H1 (cell line): ENCODE results near the gene CGREF1. TPM values are rescaled to one million over a fixed set of nuclear protein-coding genes. Genes with fewer than 3 reads are reported as not detected.

Source experiments
- ATF2 ChIP-seq: IDR thresholded peaks from 2 replicates; pipeline ENCODE4 v1.6.1; 2012; ENCODE audit warnings: low read length, inconsistent platforms
- BRCA1 ChIP-seq: IDR thresholded peaks from 2 replicates; pipeline ENCODE4 v1.6.1; 2012; ENCODE audit warnings: low read depth, low read length, improper control_type of control experiment
- CHD1 ChIP-seq: IDR thresholded peaks from 2 replicates; pipeline ENCODE4 v1.6.1; 2012; ENCODE audit warnings: low read depth, low read length, improper control_type of control experiment
- JUN ChIP-seq: IDR thresholded peaks from 2 replicates; pipeline ENCODE4 v1.6.1; 2011; ENCODE audit warnings: low read depth, mild to moderate bottlenecking, improper control_type of control experiment, low read length
- KDM5A ChIP-seq: fragments of 200-600 bp; IDR thresholded peaks from 2 replicates; pipeline ENCODE4 v1.7.1; 2012; ENCODE audit warnings: mild to moderate bottlenecking, low read length, inconsistent platforms, mixed read lengths
- PHF8 ChIP-seq: fragments of 200-600 bp; sonication (generic); conservative IDR thresholded peaks from 2 replicates; pipeline ENCODE4 v1.7.1; 2012; ENCODE audit warnings: low read depth, mild to moderate bottlenecking, inconsistent platforms, low read length, moderate library complexity
- RNF2 ChIP-seq: fragments of 200-900, 300-1000 bp; sonication (generic); IDR thresholded peaks from 2 replicates; pipeline ENCODE4 v1.7.1; 2016; ENCODE audit warnings: borderline replicate concordance, low read depth, mild to moderate bottlenecking, antibody characterized with exemption, low read length; ENCODE audit not compliant: poor library complexity, severe bottlenecking; ENCODE audit errors: missing control alignments
- SP2 ChIP-seq: IDR thresholded peaks from 2 replicates; pipeline ENCODE4 v1.6.1; 2012; ENCODE audit warnings: mild to moderate bottlenecking, low read length, inconsistent platforms
- TAF7 ChIP-seq: optimal IDR thresholded peaks from 2 replicates; pipeline ENCODE3; 2011; ENCODE audit warnings: low read depth, mild to moderate bottlenecking, inconsistent platforms, low read length, moderate library complexity, borderline replicate concordance
- polyA plus RNA-seq, 7 experiments: library from polyadenylated mRNA; depleted of rRNA in 3 of 7; stranded (reverse) in 5 of 7; unstranded in 2 of 7; fragments of >200 nt in 5 of 7; fragments of 200-250 nt in 2 of 7; gene quantifications; 1 replicate in 5 of 7; 2 replicates in 1 of 7; 4 replicates in 1 of 7; pipeline versions ENCODE4 v1.2.1 to v1.2.3, GENCODE V29; 2011 to 2013; ENCODE audit warnings: missing spikeins in 2 of 7, mixed read lengths in 2 of 7
- total RNA-seq: library from RNA; stranded (reverse); fragmentation: NEBNext Ultra II Directional; extraction: Animal tissue kit (Norgen Biotek cat#: 25700); gene quantifications from 2 replicates; pipeline ENCODE4 v1.2.1, GENCODE V29; 2021
- TF ChIP-seq, protein P1 (sequence below): fragments of 300-600 bp; sonication (generic); IDR thresholded peaks from 2 replicates; pipeline ENCODE4 v1.7.1; 2012; ENCODE audit warnings: low read length, moderate library complexity, mild to moderate bottlenecking, inconsistent platforms; ENCODE audit not compliant: insufficient replicate concordance

The CGREF1 gene
- total and polyA plus RNA-seq, 2 of the 8 experiments (the other 6 are each of a cell fraction or from before 2014, with no cell fraction given), result 2.5 to 3.4 TPM

- TF ChIP-seq, protein P1, sequence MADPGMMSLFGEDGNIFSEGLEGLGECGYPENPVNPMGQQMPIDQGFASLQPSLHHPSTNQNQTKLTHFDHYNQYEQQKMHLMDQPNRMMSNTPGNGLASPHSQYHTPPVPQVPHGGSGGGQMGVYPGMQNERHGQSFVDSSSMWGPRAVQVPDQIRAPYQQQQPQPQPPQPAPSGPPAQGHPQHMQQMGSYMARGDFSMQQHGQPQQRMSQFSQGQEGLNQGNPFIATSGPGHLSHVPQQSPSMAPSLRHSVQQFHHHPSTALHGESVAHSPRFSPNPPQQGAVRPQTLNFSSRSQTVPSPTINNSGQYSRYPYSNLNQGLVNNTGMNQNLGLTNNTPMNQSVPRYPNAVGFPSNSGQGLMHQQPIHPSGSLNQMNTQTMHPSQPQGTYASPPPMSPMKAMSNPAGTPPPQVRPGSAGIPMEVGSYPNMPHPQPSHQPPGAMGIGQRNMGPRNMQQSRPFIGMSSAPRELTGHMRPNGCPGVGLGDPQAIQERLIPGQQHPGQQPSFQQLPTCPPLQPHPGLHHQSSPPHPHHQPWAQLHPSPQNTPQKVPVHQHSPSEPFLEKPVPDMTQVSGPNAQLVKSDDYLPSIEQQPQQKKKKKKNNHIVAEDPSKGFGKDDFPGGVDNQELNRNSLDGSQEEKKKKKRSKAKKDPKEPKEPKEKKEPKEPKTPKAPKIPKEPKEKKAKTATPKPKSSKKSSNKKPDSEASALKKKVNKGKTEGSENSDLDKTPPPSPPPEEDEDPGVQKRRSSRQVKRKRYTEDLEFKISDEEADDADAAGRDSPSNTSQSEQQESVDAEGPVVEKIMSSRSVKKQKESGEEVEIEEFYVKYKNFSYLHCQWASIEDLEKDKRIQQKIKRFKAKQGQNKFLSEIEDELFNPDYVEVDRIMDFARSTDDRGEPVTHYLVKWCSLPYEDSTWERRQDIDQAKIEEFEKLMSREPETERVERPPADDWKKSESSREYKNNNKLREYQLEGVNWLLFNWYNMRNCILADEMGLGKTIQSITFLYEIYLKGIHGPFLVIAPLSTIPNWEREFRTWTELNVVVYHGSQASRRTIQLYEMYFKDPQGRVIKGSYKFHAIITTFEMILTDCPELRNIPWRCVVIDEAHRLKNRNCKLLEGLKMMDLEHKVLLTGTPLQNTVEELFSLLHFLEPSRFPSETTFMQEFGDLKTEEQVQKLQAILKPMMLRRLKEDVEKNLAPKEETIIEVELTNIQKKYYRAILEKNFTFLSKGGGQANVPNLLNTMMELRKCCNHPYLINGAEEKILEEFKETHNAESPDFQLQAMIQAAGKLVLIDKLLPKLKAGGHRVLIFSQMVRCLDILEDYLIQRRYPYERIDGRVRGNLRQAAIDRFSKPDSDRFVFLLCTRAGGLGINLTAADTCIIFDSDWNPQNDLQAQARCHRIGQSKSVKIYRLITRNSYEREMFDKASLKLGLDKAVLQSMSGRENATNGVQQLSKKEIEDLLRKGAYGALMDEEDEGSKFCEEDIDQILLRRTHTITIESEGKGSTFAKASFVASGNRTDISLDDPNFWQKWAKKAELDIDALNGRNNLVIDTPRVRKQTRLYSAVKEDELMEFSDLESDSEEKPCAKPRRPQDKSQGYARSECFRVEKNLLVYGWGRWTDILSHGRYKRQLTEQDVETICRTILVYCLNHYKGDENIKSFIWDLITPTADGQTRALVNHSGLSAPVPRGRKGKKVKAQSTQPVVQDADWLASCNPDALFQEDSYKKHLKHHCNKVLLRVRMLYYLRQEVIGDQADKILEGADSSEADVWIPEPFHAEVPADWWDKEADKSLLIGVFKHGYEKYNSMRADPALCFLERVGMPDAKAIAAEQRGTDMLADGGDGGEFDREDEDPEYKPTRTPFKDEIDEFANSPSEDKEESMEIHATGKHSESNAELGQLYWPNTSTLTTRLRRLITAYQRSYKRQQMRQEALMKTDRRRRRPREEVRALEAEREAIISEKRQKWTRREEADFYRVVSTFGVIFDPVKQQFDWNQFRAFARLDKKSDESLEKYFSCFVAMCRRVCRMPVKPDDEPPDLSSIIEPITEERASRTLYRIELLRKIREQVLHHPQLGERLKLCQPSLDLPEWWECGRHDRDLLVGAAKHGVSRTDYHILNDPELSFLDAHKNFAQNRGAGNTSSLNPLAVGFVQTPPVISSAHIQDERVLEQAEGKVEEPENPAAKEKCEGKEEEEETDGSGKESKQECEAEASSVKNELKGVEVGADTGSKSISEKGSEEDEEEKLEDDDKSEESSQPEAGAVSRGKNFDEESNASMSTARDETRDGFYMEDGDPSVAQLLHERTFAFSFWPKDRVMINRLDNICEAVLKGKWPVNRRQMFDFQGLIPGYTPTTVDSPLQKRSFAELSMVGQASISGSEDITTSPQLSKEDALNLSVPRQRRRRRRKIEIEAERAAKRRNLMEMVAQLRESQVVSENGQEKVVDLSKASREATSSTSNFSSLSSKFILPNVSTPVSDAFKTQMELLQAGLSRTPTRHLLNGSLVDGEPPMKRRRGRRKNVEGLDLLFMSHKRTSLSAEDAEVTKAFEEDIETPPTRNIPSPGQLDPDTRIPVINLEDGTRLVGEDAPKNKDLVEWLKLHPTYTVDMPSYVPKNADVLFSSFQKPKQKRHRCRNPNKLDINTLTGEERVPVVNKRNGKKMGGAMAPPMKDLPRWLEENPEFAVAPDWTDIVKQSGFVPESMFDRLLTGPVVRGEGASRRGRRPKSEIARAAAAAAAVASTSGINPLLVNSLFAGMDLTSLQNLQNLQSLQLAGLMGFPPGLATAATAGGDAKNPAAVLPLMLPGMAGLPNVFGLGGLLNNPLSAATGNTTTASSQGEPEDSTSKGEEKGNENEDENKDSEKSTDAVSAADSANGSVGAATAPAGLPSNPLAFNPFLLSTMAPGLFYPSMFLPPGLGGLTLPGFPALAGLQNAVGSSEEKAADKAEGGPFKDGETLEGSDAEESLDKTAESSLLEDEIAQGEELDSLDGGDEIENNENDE, result no peak
- TF ChIP-seq KDM5A, result no peak
- no peak for TF ChIP-seq PHF8
- no peak for TF ChIP-seq TAF7
- no peak for TF ChIP-seq BRCA1
- TF ChIP-seq RNF2, result no peak
- TF ChIP-seq JUN, result no peak
- no peak for TF ChIP-seq SP2
- TF ChIP-seq ATF2, result no peak
- TF ChIP-seq CHD1, result no peak
Observed at GRCh38 chr2:27067385-27067784, 51.5 kb downstream of the CGREF1 start (continued).
